Neuronal stem cell (in vitro differentiated cells): Measurements from ENCODE around the gene RAP1GAP2.
"Not testable (repeated sequence)": the region's sequence is repeated elsewhere in the genome, so short reads cannot be mapped to it uniquely, and the experiment has no call there.

Experiments used
- DNase-seq: peaks from one replicate; pipeline ENCODE4 v3.0.0-alpha.2; 2013; ENCODE audit warnings: low spot score
- H2AFZ ChIP-seq: one replicate; pipeline ENCODE4 v1.6.1; 2013; ENCODE audit warnings: mild to moderate bottlenecking, low read length, inconsistent platforms
- H2AK5ac ChIP-seq: 2 replicates; pipeline ENCODE4 v1.6.1; 2013; ENCODE audit warnings: low read depth, mild to moderate bottlenecking, inconsistent platforms, low read length, moderate library complexity, mixed read lengths
- H2BK120ac ChIP-seq: 2 replicates; pipeline ENCODE4 v1.6.1; 2013; ENCODE audit warnings: low read depth, mild to moderate bottlenecking, inconsistent platforms, low read length, moderate library complexity, mixed read lengths
- H2BK12ac ChIP-seq: one replicate; pipeline ENCODE4 v1.6.1; 2013; ENCODE audit warnings: low read length, inconsistent platforms
- H2BK15ac ChIP-seq: 2 replicates; pipeline ENCODE4 v1.6.1; 2013; ENCODE audit warnings: mild to moderate bottlenecking, low read length, inconsistent platforms, mixed read lengths
- H2BK5ac ChIP-seq: one replicate; pipeline ENCODE4 v1.6.1; 2013; ENCODE audit warnings: inconsistent platforms, mild to moderate bottlenecking, low read length, moderate library complexity
- H3K14ac ChIP-seq: one replicate; pipeline ENCODE4 v1.6.1; 2013; ENCODE audit warnings: low read length, inconsistent platforms
- H3K18ac ChIP-seq: 2 replicates; pipeline ENCODE4 v1.6.1; 2013; ENCODE audit warnings: low read length, inconsistent platforms
- H3K23ac ChIP-seq: 2 replicates; pipeline ENCODE4 v1.6.1; 2013; ENCODE audit warnings: low read depth, mild to moderate bottlenecking, mixed read lengths, low read length, inconsistent platforms; ENCODE audit not compliant: poor library complexity
- H3K27ac ChIP-seq: replicated peaks from 3 replicates; pipeline ENCODE4 v1.5.1; 2013; ENCODE audit warnings: low read length, inconsistent platforms
- H3K27me3 ChIP-seq, 3 experiments: 2 replicates each; pipeline ENCODE4 v1.6.1; 2013; ENCODE audit warnings: low read length in 3 of 3, mild to moderate bottlenecking in 2 of 3, inconsistent platforms in 1 of 3, low read depth in 1 of 3, mixed read lengths in 1 of 3, moderate library complexity in 1 of 3; ENCODE audit not compliant: control insufficient read depth in 3 of 3, insufficient read depth in 3 of 3
- H3K36me3 ChIP-seq, 2 donors: replicated peaks in 1 of 2; 2 replicates each; pipeline ENCODE4 v1.6.1; 2013; ENCODE audit warnings: low read length in 2 of 2; ENCODE audit not compliant: control insufficient read depth in 2 of 2, insufficient read depth in 2 of 2
- H3K4ac ChIP-seq: 2 replicates; pipeline ENCODE4 v1.6.1; 2013; ENCODE audit warnings: inconsistent platforms, mild to moderate bottlenecking, low read length, moderate library complexity
- H3K4me1 ChIP-seq, 2 donors: 1 replicate in 1 of 2; 2 replicates in 1 of 2; pipeline ENCODE4 v1.6.1; 2013; ENCODE audit warnings: low read length in 2 of 2, low read depth in 1 of 2; ENCODE audit not compliant: control insufficient read depth in 2 of 2, insufficient read depth in 1 of 2
- H3K4me2 ChIP-seq: one replicate; pipeline ENCODE4 v1.6.1; 2013; ENCODE audit warnings: mild to moderate bottlenecking, low read length, inconsistent platforms; ENCODE audit not compliant: insufficient read depth, poor library complexity, severe bottlenecking
- H3K4me3 ChIP-seq, 2 donors: 2 replicates each; pipeline ENCODE4 v1.5.1; 2013; ENCODE audit warnings: low read length in 2 of 2, mild to moderate bottlenecking in 2 of 2, inconsistent platforms in 1 of 2, moderate library complexity in 1 of 2
- H3K79me1 ChIP-seq: one replicate; pipeline ENCODE4 v1.6.1; 2013; ENCODE audit warnings: low read depth, mild to moderate bottlenecking, inconsistent platforms, low read length, moderate library complexity
- H3K9ac ChIP-seq: one replicate; pipeline ENCODE4 v1.6.1; 2013; ENCODE audit warnings: mild to moderate bottlenecking, low read depth, low read length, inconsistent platforms; ENCODE audit not compliant: poor library complexity
- H3K9me3 ChIP-seq, 2 donors: replicated peaks in 1 of 2; 2 replicates each; pipeline versions ENCODE3 to v1.6.1; 2013; ENCODE audit warnings: low read length in 2 of 2, mild to moderate bottlenecking in 2 of 2, inconsistent platforms in 1 of 2, low read depth in 1 of 2, mixed read lengths in 1 of 2, moderate library complexity in 1 of 2; ENCODE audit not compliant: control insufficient read depth in 2 of 2, insufficient read depth in 1 of 2
- H4K8ac ChIP-seq: one replicate; pipeline ENCODE4 v1.6.1; 2013; ENCODE audit warnings: low read depth, mild to moderate bottlenecking, inconsistent platforms, low read length, moderate library complexity
- H4K91ac ChIP-seq: one replicate; pipeline ENCODE4 v1.6.1; 2013; ENCODE audit warnings: low read length, low read depth, mild to moderate bottlenecking, inconsistent platforms; ENCODE audit not compliant: poor library complexity
- WGBS, 2 donors: extraction: QIAGEN DNeasy Blood & Tissue Kit; methylation state at CpG; one replicate each; pipeline ENCODE4 v1.1.7; 2013; ENCODE audit warnings: missing lambda C conversion rate in 2 of 2, mixed read lengths in 1 of 2; ENCODE audit not compliant: insufficient read length in 2 of 2, insufficient replicate concordance in 1 of 2; ENCODE audit errors: extremely low coverage in 2 of 2; 5-methylcytosine and 5-hydroxymethylcytosine counted together

The RAP1GAP2 gene

DNA sequence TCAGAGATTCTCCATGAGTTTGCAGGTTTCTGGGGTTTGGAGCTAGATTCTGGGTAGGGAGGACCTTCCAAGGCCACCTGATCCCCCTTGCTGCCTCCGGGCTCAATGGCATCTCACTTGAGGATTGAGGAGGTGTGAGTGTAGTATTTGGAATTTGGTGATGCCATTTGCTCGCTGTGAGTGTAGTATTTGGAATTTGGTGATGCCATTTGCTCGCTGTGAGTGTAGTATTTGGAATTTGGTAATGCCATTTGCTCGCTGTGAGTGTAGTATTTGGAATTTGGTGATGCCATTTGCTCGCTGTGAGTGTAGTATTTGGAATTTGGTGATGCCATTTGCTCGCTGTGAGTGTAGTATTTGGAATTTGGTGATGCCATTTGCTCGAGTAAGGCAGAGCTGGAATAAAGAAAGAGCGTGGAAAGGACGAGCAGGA, 202.2 kb downstream of the RAP1GAP2 start:
- H3K4ac ChIP-seq, H2AK5ac ChIP-seq, H3K4me2 ChIP-seq, H3K27me3 ChIP-seq, H3K36me3 ChIP-seq, H3K9me3 ChIP-seq, H3K23ac ChIP-seq, H3K4me3 ChIP-seq, H4K8ac ChIP-seq, H3K27ac ChIP-seq, H3K18ac ChIP-seq, H2BK12ac ChIP-seq, H2AFZ ChIP-seq, H3K79me1 ChIP-seq, H3K14ac ChIP-seq, H2BK15ac ChIP-seq, H2BK120ac ChIP-seq, DNase-seq, H4K91ac ChIP-seq, H3K9ac ChIP-seq, H2BK5ac ChIP-seq: not testable (repeated sequence)
- 100% methylated on average over 1 of the region's 9 CpGs; no CpG with 5 or more reads in 1 of the 2 donors for WGBS, 2 donors
- H3K4me1 ChIP-seq: peaks cover 0 to 15% of the 10 kb centered on the region in 2 donors

DNA sequence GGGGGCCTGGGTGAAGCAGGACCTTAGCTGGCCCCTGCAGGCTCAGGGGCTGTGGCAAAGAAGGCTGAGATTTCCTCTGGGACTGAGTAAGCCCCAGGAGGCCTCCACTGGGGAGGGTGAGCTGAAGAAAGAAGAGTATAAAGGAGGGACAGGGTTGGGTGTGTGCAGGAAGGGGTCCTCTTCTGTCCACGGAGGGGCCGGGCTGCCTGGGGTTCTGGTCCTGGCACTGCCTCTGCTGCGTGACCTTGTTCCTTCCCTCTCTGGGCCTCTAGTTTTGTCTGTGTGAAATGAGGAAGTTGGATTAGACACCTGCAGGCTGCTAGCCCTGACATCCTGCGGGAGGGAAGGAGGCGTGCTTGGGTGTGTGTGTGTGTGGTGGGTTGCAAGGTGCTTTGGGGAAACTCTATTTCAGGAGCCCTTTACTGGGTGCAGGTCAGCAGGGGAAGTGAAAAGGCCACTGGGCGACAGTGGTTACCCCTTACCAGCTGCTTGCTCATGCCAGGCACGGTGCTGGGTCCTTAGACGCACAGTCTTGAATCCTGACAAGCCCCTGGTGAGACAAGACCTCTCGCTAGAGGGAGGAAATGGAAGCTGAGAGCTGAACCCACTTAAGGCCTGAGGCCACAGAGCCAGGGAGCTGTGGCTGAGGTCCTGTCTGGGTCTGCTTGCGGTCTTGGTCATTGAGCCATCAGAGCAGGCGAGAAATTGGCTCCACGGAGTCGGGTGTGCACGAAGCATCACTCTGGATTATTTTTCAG, 206.5 kb downstream of the RAP1GAP2 start:
- Histone ChIP-seq H2BK120ac (no peak overlapping the region), H3K4me2 (no peak overlapping the region), H2BK15ac (no peak overlapping the region), H4K91ac (no peak overlapping the region), H2AFZ (no peak overlapping the region), H3K14ac (peak overlapping the region; percentile 47), H2BK5ac (no peak overlapping the region), H3K27ac (no peak overlapping the region), H3K18ac (peak overlapping the region; percentile 61), H3K9ac (peak overlapping the region; percentile 2), H3K9me3 (no peaks in the 10 kb centered on the region), H3K4me3 (no peak overlapping the region), H3K4ac (no peak overlapping the region), H3K79me1 (no peaks in the 10 kb centered on the region), H3K36me3 (no peaks in the 10 kb centered on the region), H2BK12ac (no peak overlapping the region), H3K4me1 (peaks cover 0 to 7% of the 10 kb centered on the region in 2 donors), H3K27me3 (no peaks in the 10 kb centered on the region), H2AK5ac (peak overlapping the region; percentile 77), H3K23ac (no peak overlapping the region), H4K8ac (no peak overlapping the region)
- WGBS, 2 donors: no CpG with 5 or more reads among the region's 14 CpGs
- DNase-seq: no peak

DNA sequence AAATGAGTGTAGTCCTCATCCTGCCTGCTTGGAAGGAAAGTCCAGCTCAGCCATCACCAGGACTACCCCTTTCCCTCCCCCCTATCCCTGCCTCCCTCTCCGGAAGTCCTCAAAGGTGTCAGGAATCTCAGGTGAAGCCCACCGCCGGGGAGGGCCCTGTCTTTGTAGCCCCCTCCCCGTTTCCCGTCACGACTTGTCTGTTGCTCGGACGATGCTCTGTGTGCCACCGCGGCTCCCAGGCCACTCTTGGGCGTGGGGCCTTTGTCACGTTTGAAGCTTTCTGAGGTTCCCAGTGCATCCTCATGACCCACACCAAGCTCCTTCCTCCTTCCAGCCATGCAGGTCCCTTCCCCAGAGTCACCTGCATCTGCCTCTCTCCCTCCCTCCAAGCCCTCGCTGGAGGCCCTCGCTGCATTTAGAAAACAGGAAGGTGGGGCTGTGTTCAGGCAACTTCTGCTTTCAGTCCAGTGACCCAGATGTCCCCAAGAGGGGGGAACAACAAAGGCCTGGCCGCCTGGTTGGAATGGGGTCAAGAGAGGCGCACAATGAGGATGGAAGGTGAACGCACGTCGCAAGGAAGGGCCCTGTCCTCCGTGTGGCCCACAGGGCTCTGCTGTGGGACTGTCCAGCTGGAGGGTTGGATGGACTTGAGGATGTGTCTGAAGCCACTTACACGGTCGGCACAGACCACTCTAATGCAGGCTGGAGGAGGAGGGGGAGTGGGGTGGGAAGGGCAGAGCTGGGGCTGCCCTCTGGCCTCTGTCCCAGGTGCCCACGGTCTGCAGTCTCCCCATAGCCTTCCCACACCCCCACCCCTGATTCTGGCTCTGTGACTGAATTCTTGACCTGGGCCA, 207.3 kb downstream of the RAP1GAP2 start:
- Histone ChIP-seq H2AK5ac (peak overlapping the region; percentile 83), H2BK12ac (no peak overlapping the region), H3K79me1 (no peaks in the 10 kb centered on the region), H2BK15ac (peak overlapping the region; percentile 77), H3K4me1 (peaks cover 0 to 7% of the 10 kb centered on the region in 2 donors), H3K9ac (no peak overlapping the region), H3K4ac (no peak overlapping the region), H3K27me3 (no peaks in the 10 kb centered on the region), H2AFZ (no peak overlapping the region), H3K23ac (no peak overlapping the region), H3K36me3 (no peaks in the 10 kb centered on the region), H3K9me3 (no peaks in the 10 kb centered on the region), H3K4me2 (no peak overlapping the region), H3K4me3 (no peak overlapping the region), H3K18ac (peak overlapping the region; percentile 62), H2BK5ac (no peak overlapping the region), H3K27ac (no peak overlapping the region), H4K91ac (no peak overlapping the region), H4K8ac (no peak overlapping the region), H3K14ac (no peak overlapping the region), H2BK120ac (no peak overlapping the region)
- no peak for DNase-seq
- no CpG with 5 or more reads among the region's 23 CpGs for WGBS, 2 donors
